Fibroblast of lung (primary cell): ENCODE data around the gene CCDC106. TPM values are rescaled to one million over a fixed set of nuclear protein-coding genes. Genes with fewer than 3 reads are reported as not detected.

ENCODE experiments used
- DNase-seq, 2 donors: peaks; one replicate each; pipeline versions ENCODE4 v3.0.0 to v3.0.0-alpha.2; 2010; ENCODE audit warnings: low read depth in 2 of 2
- H2AFZ ChIP-seq: 2 replicates; pipeline ENCODE4 v1.5.1; 2012; ENCODE audit warnings: low read length, control low read depth, inconsistent platforms
- H3K27ac ChIP-seq: 2 replicates; pipeline ENCODE4 v1.5.1; 2011; ENCODE audit warnings: low read length, control low read depth; ENCODE audit not compliant: insufficient read depth
- H3K27me3 ChIP-seq: 2 replicates; pipeline ENCODE4 v1.5.1; 2011; ENCODE audit warnings: mild to moderate bottlenecking, low read length; ENCODE audit not compliant: control insufficient read depth, insufficient read depth
- H3K36me3 ChIP-seq: 2 replicates; pipeline ENCODE4 v1.5.1; 2011; ENCODE audit warnings: low read length; ENCODE audit not compliant: control insufficient read depth, insufficient read depth
- H3K4me1 ChIP-seq: 2 replicates; pipeline ENCODE4 v1.5.1; 2011; ENCODE audit warnings: low read length; ENCODE audit not compliant: control insufficient read depth, insufficient read depth; ENCODE audit errors: extremely low read depth
- H3K4me2 ChIP-seq: 2 replicates; pipeline ENCODE4 v1.5.1; 2011; ENCODE audit warnings: low read length, control low read depth; ENCODE audit not compliant: insufficient read depth; ENCODE audit errors: extremely low read depth
- H3K4me3 ChIP-seq, 4 experiments: fragments of 200-600 bp in 1 of 4; sonication (generic) in 1 of 4; replicated peaks in 1 of 4; 2 replicates each; pipeline ENCODE4 v1.5.1; 2011 to 2016; ENCODE audit warnings: low read length in 4 of 4, low read depth in 3 of 4, mild to moderate bottlenecking in 3 of 4, control low read depth in 2 of 4, inconsistent platforms in 1 of 4, mixed read lengths in 1 of 4; ENCODE audit not compliant: insufficient read depth in 1 of 4; ENCODE audit errors: control extremely low read depth in 1 of 4
- H3K79me2 ChIP-seq: 2 replicates; pipeline ENCODE4 v1.5.1; 2012; ENCODE audit warnings: mild to moderate bottlenecking, low read length, inconsistent platforms; ENCODE audit not compliant: control insufficient read depth, insufficient read depth
- H3K9ac ChIP-seq: 2 replicates; pipeline ENCODE4 v1.5.1; 2011; ENCODE audit warnings: mild to moderate bottlenecking, low read length, control low read depth; ENCODE audit not compliant: insufficient read depth
- H3K9me3 ChIP-seq: 2 replicates; pipeline ENCODE4 v1.5.1; 2012; ENCODE audit warnings: low read depth, low read length; ENCODE audit not compliant: control insufficient read depth, insufficient read depth
- H4K20me1 ChIP-seq: 2 replicates; pipeline ENCODE4 v1.5.1; 2011; ENCODE audit warnings: low read length; ENCODE audit not compliant: control insufficient read depth, insufficient read depth; ENCODE audit errors: extremely low read depth
- EZH2 ChIP-seq: IDR thresholded peaks from 2 replicates; pipeline ENCODE4 v1.5.1; 2012; ENCODE audit warnings: low read length, control low read depth, mild to moderate bottlenecking; ENCODE audit errors: missing control alignments
- polyA plus RNA-seq, 2 donors: library from polyadenylated mRNA; depleted of rRNA in 1 of 2; stranded (reverse) in 1 of 2; unstranded in 1 of 2; fragments of >200 nt; gene quantifications; 2 replicates each; pipeline ENCODE4 v1.2.1, GENCODE V29; 2011 to 2012; ENCODE audit warnings: missing spikeins in 1 of 2
- total RNA-seq: library from RNA; depleted of rRNA; stranded (reverse); fragments of >200 nt; gene quantifications from 2 replicates; pipeline ENCODE4 v1.2.1, GENCODE V29; 2014
- TF ChIP-seq, protein P1 (sequence below), 2 donors: IDR thresholded peaks in 1 of 2; conservative IDR thresholded peaks in 1 of 2; 1 replicate in 1 of 2; 2 replicates in 1 of 2; pipeline ENCODE4 v1.5.1; 2011 to 2012; ENCODE audit warnings: low read length in 2 of 2, control low read depth in 1 of 2, inconsistent platforms in 1 of 2, low read depth in 1 of 2, mild to moderate bottlenecking in 1 of 2

The CCDC106 gene
- total and polyA plus RNA-seq, 2 donors (not counting 1 experiment from before 2014, with no cell fraction given), result 4.5 to 10.2 TPM

DNA sequence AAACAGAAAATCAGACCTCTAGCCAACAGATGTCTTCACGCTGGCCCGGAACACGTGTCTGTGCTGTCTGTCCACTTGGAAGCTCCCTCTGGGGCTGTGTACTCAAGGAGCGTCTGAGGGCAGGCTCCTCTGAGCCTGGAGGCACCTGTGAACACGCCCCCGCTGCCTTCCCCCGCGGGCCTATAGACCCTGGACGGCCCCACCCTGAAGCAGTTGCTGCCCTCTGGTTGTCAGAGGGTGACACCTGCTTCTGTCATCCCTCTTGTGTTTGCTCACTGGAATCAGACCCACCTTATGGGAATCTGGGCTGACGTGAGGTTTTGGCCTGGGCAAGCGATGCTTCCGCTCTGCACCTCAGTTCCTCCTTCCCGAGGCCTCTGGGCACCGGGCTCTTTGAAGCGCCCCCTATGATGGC is 46.2 kb downstream of the CCDC106 start:
- Histone ChIP-seq H3K9me3 (no peaks in the 10 kb centered on the region), H3K27me3 (no peaks in the 10 kb centered on the region), H3K4me3 (no peak overlapping the region), H3K4me2 (no peak overlapping the region), H3K27ac (no peak overlapping the region), H3K4me1 (no peaks in the 10 kb centered on the region), H3K79me2 (no peaks in the 10 kb centered on the region), H4K20me1 (no peaks in the 10 kb centered on the region), H3K36me3 (peaks cover 28% of the 10 kb centered on the region), H3K9ac (no peak overlapping the region), H2AFZ (no peak overlapping the region)
- TF ChIP-seq, protein P1, sequence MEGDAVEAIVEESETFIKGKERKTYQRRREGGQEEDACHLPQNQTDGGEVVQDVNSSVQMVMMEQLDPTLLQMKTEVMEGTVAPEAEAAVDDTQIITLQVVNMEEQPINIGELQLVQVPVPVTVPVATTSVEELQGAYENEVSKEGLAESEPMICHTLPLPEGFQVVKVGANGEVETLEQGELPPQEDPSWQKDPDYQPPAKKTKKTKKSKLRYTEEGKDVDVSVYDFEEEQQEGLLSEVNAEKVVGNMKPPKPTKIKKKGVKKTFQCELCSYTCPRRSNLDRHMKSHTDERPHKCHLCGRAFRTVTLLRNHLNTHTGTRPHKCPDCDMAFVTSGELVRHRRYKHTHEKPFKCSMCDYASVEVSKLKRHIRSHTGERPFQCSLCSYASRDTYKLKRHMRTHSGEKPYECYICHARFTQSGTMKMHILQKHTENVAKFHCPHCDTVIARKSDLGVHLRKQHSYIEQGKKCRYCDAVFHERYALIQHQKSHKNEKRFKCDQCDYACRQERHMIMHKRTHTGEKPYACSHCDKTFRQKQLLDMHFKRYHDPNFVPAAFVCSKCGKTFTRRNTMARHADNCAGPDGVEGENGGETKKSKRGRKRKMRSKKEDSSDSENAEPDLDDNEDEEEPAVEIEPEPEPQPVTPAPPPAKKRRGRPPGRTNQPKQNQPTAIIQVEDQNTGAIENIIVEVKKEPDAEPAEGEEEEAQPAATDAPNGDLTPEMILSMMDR (conservative IDR thresholded peaks at IDR 0.05 in 1 of 2, IDR thresholded peaks at IDR 0.05 in 1 of 2; ENCODE audit: low read depth in 1 of 2, low read length in 2 of 2), result no peak
- TF ChIP-seq EZH2, result no peak
- no peak for DNase-seq

DNA sequence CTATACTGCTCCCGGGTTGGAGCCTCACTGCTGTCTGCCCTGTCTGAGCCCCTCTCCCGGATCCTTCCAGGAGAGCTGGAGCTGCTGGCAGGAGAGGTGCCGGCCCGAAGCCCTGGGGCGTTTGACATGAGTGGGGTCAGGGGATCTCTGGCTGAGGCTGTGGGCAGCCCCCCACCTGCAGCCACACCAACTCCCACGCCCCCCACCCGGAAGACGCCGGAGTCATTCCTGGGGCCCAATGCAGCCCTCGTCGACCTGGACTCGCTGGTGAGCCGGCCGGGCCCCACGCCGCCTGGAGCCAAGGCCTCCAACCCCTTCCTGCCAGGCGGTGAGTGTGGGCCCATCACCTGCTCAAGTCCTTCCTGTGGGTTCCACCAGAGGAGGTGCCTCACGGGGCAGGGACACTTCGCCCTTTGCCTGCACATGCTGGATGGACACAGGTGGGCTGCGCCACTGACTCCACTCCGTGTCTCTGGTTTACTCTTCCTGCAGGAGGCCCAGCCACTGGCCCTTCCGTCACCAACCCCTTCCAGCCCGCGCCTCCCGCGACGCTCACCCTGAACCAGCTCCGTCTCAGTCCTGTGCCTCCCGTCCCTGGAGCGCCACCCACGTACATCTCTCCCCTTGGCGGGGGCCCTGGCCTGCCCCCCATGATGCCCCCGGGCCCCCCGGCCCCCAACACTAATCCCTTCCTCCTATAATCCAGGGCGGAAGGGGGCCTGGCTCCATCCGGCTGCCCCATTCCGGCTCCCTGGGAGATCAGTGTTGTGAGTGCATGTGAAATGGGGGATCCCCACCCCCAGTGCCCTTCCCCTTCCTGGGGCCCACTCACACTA is 46.9 kb downstream of the CCDC106 start:
- Histone ChIP-seq H3K9me3 (no peaks in the 10 kb centered on the region), H3K4me3 (no peak overlapping the region), H3K4me1 (no peaks in the 10 kb centered on the region), H3K27ac (no peak overlapping the region), H2AFZ (no peak overlapping the region), H3K79me2 (no peaks in the 10 kb centered on the region), H3K4me2 (no peak overlapping the region), H3K27me3 (no peaks in the 10 kb centered on the region), H4K20me1 (no peaks in the 10 kb centered on the region), H3K9ac (no peak overlapping the region), H3K36me3 (peaks cover 24% of the 10 kb centered on the region)
- TF ChIP-seq EZH2, result no peak
- TF ChIP-seq, protein P1 (conservative IDR thresholded peaks at IDR 0.05 in 1 of 2, IDR thresholded peaks at IDR 0.05 in 1 of 2; ENCODE audit: low read depth in 1 of 2, low read length in 2 of 2), result no peak
- DNase-seq, result no peak

GRCh38 chr19:55695511-55696290 is 47.7 kb downstream of the CCDC106 start:
- no peaks in the 10 kb centered on the region for H4K20me1 ChIP-seq
- peaks cover 17% of the 10 kb centered on the region for H3K36me3 ChIP-seq

More at GRCh38 chr19:55695511-55696290, 47.7 kb downstream of the CCDC106 start:
- Histone ChIP-seq H3K79me2 (no peaks in the 10 kb centered on the region), H3K4me3 (no peak overlapping the region), H3K9ac (no peak overlapping the region), H3K27ac (no peak overlapping the region), H3K27me3 (no peaks in the 10 kb centered on the region), H3K9me3 (no peaks in the 10 kb centered on the region), H2AFZ (no peak overlapping the region), H3K4me1 (no peaks in the 10 kb centered on the region), H3K4me2 (no peak overlapping the region)
- no peak for DNase-seq
- TF ChIP-seq, protein P1 (conservative IDR thresholded peaks at IDR 0.05 in 1 of 2, IDR thresholded peaks at IDR 0.05 in 1 of 2; ENCODE audit: low read depth in 1 of 2, low read length in 2 of 2), result no peak
- TF ChIP-seq EZH2, result no peak
